K562 (cell line): ENCODE measurements around the gene DNAH8.

Experiments used
- ARNT ChIP-seq, 2 experiments: fragments of 450-650 bp; IDR thresholded peaks; 2 replicates each; pipeline ENCODE4 v1.6.1; 2016; ENCODE audit warnings: mild to moderate bottlenecking in 1 of 2
- BACH1 ChIP-seq: fragments of 200-800 bp; sonication (Bioruptor generic); IDR thresholded peaks from 2 replicates; pipeline ENCODE4 v1.6.1; 2016; ENCODE audit warnings: missing genetic modification characterization, missing compliant biosample characterization
- BHLHE40 ChIP-seq: IDR thresholded peaks from 2 replicates; pipeline ENCODE4 v1.6.1; 2011; ENCODE audit warnings: low read length, improper control_type of control experiment
- CTCF ChIP-seq, 3 experiments: IDR thresholded peaks in 2 of 3; conservative IDR thresholded peaks in 1 of 3; 2 replicates each; pipeline ENCODE4 v1.5.1; 2011 to 2012; ENCODE audit warnings: low read length in 3 of 3, mild to moderate bottlenecking in 3 of 3, control low read depth in 2 of 3, improper control_type of control experiment in 1 of 3, inconsistent platforms in 1 of 3, low read depth in 1 of 3, mixed read lengths in 1 of 3, moderate library complexity in 1 of 3; ENCODE audit not compliant: insufficient read depth in 2 of 3
- ELF1 ChIP-seq: fragments of 200-800 bp; sonication (Bioruptor generic); IDR thresholded peaks from 2 replicates; pipeline ENCODE4 v1.6.1; 2016; ENCODE audit warnings: missing genetic modification characterization, missing compliant biosample characterization
- EP300 ChIP-seq: IDR thresholded peaks from 2 replicates; pipeline ENCODE4 v1.6.1; 2012; ENCODE audit warnings: low read length, improper control_type of control experiment
- GABPA ChIP-seq: fragments of 200-800 bp; sonication (Bioruptor generic); conservative IDR thresholded peaks from 2 replicates; pipeline ENCODE4 v1.6.1; 2016; ENCODE audit warnings: low read depth, missing genetic modification characterization, missing compliant biosample characterization
- HIVEP1 ChIP-seq: fragments of 250-450 bp; sonication (Bioruptor Pico); IDR thresholded peaks from 2 replicates; pipeline ENCODE4 v1.4.0; 2020; ENCODE audit warnings: mild to moderate bottlenecking
- NR1H2 ChIP-seq: sonication (generic); formaldehyde crosslinking; IDR thresholded peaks from 2 replicates; pipeline ENCODE4 v1.4.0; 2020; ENCODE audit warnings: mild to moderate bottlenecking, missing genetic modification reagents
- SETDB1 ChIP-seq: IDR thresholded peaks from one replicate; pipeline ENCODE4 v1.6.1; 2012; ENCODE audit warnings: low read length, control low read depth, inconsistent platforms
- TAF1 ChIP-seq: IDR thresholded peaks from 2 replicates; pipeline ENCODE4 v1.6.1; 2011; ENCODE audit warnings: mild to moderate bottlenecking, low read length, moderate library complexity; ENCODE audit not compliant: insufficient read depth, control insufficient read depth, severe bottlenecking; ENCODE audit errors: extremely low read depth
- ZNF717 ChIP-seq: fragments of 250-450 bp; sonication (Bioruptor Pico); IDR thresholded peaks from 2 replicates; pipeline ENCODE4 v1.5.0; 2021

DNA sequence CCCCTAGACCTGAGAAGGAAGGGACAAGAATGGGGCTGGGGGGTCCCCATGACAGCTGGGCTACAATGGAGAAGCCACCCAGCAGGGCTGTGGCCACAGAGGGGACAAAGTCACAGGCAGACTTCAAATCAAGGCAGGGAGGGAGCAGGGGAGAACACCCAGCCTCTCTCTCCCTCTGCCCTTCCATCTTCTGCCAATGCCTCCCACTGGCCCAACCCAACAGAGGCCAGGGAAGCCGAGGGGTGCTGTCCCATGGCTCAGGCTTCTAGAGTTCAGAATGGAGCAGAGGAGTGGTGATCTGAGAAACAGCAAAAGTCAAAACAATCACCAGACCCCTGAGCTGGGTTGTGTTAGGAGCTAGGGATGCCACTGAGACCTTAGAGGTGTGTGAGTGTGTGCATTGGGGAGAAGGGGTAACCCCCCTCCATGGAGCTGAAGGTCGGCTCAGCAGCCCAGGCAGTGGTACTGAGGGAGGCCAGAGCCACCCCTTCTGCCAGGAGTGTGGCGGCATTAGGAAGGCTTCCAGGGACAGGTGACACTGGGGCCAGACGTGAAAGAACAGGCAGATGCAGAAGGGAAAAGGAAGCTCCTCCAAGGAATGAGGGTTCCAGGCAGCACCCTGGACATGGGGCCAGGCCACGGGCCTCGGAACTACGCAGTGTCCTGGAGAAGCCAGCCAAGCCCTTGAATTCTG, 345.5 kb downstream of the DNAH8 start:
- no peak for TF ChIP-seq CTCF (IDR thresholded peaks at IDR 0.05 in 2 of 3, conservative IDR thresholded peaks at IDR 0.05 in 1 of 3; ENCODE audit: insufficient read depth in 2 of 3, low read depth in 1 of 3, low read length in 3 of 3)
- TF ChIP-seq SETDB1, result no peak
- no peak for TF ChIP-seq EP300
- TF ChIP-seq NR1H2 (CRISPR knock-in tag), result no peak
- TF ChIP-seq TAF1, result no peak
- no peak for TF ChIP-seq ELF1 (tag)
- TF ChIP-seq BACH1 (tag), result no peak
- no peak for TF ChIP-seq ZNF717 (CRISPR knock-in tag)
- TF ChIP-seq ARNT (IDR thresholded peaks at IDR 0.05), result no peak
- no peak for TF ChIP-seq GABPA (tag)
- TF ChIP-seq HIVEP1, result no peak
- TF ChIP-seq BHLHE40, result no peak
